HG02973 (cell line): ENCODE data around the gene PPL.
"Not testable (repeated sequence)": the region's sequence is repeated elsewhere in the genome, so short reads cannot be mapped to it uniquely, and the experiment has no call there.

Source experiments
- ATAC-seq: cut with Tn5 transposase; IDR thresholded peaks from one replicate; pipeline ENCODE4 v1.9.1; 2021; ENCODE audit warnings: moderate library complexity; ENCODE audit not compliant: unreplicated experiment

PPL gene

DNA sequence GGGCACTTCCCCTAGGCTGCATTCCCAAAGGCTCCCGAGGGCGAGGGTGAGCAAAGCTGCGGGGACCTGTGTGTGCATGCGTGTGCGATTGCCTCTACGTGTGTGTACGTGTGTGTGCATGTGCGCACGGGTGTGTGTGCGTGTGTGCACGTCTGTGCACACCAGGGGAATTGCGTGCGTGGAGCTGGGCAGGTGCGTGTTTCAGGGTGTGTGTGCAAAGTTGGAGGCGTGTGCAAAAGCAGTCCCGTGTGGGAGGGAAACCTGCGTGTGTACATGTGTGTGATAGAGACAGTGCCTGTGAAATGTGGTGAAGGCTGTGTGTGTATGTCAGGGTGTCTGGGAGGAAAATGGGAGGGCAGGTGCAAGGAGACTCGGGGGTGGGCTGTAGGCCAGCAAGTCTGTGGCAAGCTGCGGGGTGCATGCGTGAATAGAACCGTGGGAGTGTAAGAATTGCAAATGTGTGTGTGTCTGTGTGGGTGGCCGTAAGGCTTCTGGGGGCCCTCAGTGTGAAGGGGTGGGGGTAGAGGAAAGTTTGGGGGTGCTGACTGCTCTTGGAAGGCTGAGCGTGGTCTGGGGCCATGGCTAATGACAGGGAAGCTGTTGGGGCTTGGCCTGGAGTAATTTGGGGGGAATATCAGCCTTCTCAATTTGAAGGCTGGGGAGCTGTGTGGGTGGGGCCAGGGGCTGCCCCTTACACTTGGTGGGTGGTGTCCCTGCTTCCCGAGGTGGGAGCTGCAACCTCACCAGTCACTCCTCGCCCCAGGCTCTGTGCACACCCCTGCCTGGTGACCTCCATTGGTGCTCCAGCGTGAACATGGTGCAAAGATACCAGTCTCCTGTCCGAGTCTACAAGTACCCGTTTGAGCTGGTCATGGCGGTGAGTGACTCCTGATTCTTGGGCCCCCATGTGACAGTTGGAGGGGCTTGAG, 21.8 kb upstream of the PPL start:
- ATAC-seq, result no peak

DNA sequence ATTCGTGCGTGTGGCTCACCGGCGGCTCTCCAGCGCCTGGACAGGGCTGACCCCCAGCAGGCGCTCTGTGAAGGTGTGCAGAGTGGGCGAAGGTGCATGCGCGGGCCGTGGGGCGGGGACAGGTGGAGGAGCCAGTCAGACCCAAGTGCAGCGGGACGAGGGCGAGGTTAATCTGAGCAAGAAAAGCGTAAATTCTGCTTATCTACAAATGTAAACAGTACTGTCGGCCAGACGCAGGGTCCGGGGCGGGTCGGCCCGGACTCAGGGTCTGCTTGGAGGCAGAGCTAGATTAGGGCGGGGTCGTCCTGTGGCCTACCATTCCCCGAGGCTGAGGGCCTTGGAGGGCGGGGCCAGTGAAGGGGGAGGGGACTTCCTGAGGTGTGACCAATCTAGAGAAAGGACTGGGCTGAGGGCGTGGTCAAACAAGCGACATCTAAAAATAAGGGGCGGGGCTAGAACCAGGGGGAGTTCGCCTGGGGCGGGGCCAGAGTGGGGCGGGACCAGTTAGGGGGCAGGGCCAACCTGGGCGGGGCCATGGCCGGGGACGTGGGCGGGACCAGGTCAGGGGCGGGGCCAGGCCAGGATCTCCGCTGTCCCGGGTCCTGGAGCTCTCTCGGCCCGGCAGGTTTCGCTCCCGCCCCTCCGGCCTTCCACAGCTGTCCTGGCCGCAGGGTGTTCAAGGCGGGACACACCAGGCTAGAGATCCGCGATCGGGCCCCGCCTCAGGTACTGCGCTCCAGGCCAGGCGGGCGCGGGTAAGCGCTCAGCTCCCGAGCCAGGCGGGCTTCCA, 21.0 kb upstream of the PPL start, which contains the start of gene SEC14L5:
SEC14L5 (plus strand) TSS at position 611 of the 790 bp plus-strand sequence. CDS start 994 bp downstream, outside the sequence.
- ATAC-seq, result peak; percentile 74

DNA sequence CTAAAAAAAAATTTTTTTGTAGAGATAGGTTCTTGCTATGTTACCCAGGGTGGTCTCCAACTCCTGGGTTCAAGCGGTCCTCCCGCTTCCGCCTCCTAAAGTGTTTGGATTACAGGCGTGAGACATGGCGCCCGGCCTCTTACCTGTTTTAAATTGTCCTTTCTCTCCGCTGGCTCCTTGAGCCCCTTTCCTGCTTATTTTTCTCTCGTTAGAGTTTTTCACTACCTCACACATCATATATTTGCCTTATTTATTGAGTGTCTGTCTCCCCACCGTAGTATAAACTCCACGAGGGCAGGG, 20.4 kb upstream of the PPL start:
- ATAC-seq, result no peak

DNA sequence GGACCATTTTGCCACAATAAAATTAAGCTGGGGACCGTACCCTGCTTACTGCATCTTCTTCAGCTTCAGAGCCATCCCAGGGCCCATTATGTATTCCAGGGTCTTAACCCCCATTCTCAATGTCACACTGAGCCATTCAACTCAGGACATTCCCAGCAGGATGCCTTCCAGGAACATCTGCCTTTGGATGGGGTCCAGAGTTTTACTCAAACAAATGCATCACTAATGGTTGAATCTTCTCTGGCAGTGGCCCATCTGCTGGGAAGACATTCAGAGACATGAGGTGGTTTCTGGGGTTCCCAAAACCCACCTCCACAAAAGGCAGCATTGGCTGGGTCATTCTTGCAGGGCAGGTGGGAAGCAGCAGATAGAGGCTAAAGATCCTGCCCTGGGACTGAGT, 17.8 kb upstream of the PPL start:
- ATAC-seq, result no peak

DNA sequence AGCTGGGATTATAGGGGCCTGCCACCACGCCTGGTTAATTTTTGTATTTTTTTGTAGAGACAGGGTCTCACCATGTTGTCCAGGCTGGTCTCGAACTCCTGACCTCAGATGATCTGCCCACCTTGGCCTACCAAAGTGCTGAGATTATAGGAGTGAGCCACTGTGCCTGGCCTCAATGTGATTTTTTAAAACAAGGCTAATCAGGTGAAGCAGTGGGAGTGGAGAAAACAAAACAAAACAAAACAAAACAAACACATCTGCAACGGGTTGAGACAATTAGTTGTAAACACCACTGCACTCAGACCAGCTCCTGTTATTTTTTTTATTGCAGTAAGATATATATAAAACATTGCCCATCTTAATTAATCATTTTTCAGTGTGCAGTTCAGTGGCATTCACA, 14.6 kb upstream of the PPL start:
- not testable (repeated sequence) for ATAC-seq

DNA sequence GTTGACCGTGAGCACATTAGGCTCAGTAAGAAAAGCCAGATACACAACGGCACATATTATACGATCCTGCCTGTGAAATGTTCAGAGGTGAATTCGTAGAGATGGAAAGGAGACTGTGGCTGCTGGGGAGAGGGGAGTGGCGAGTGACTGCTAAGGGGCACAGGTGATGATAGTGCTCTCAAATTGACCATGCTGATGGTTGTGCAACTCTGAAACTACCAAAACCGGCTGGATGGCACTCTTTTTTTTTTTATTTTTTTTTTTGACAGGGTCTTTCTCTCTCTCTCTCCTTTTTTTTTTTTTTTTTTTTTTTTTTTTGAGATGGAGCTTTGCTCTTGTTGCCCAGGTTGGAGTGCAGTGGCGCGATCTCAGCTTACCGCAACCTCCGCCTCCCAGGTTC, 13.0 kb upstream of the PPL start:
- no peak for ATAC-seq

DNA sequence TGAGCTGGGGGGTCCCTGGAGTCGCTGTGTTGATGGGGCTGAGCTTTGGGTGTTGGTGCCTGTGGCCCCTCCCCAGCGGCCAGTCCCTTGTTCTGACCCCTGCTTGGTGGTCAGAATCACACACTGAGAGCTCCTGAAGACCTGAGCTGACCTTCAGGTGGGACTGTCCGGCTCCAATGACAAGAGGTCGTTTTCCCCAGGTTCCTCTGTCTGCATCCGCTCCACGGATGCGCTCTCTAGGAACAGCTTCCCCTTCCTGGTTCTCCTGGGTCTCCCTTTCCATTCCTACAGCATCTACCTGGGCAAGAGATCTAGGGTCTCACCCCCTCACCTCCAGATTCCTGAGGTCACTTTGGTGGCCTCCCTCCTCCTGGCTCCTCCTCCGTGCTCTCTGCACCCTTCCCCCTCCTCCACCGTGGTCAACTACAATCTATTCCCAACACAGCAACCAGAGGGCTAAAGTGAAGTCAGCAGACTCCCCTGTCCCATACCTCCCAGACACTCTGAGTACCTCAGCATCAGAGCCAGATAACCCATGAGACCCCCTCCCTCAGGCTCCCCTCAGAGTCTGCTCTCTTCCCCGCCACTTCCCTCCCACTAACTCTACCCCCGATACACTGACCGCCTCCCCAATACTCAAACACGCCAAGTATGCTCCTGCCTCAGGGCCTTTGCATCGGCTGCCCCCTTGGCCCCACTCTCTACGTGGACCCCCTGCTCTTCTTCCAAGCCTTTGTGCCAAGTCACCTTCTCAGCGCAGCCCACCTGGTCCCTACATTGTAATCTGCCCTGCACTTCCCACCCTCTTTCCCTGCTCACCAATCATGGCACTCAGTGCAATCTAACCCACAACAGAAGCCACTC, 12.2 kb upstream of the PPL start:
- no peak for ATAC-seq

DNA sequence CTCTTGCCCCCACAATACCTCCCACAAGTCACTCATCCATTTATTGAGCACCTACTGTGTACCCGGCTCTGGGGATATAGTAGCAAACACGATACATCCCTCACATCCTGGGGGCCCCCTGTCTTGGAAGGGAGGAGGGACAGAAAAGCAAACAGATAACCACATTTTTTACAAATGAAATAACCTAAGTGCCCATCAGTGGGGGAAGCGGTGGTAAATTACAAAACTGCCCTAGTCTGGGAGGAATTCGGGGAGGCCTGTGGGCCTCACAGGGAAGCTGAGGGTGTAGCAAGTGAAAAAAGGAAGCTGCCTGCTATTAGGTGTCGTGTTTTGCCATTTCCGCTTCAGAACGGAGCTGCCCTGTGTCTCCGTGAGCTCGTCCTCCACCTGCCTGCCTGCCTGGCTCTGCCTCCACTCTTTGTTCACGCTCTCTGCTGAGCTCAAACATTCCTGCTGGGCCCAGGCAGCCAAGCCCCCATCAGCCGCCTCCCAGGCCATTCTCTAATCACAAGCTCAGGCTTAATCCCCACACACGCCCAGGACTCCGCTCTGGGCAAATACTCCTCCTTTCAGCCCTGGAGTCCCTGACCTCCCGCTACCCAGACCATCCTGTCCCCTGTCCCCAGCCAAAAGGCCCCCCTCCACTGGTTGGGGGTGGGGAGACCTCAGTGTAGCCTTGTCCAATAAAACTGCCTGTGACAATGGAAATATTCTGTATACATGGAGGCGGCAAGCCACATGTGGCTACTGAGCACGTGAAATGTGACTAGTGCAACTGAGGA, 11.0 kb upstream of the PPL start:
- ATAC-seq, result no peak

DNA sequence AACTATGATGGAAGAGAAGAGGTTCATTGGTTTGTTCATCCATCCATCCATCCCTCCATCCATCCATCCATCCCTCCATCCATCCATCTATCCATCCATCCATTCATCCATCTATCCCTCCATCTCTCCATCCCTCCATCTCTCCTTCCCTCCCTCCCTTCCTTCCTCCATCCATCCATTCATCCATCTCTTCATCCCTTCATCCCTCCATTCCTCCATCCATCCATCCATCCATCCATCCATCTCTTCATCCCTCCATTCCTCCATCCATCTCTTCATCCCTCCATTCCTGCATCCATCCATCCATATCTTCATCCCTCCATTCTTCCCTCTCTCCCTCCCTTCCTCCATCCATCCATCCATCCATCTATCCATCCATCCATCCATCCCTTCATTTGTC, 10.0 kb upstream of the PPL start:
- no peak for ATAC-seq

DNA sequence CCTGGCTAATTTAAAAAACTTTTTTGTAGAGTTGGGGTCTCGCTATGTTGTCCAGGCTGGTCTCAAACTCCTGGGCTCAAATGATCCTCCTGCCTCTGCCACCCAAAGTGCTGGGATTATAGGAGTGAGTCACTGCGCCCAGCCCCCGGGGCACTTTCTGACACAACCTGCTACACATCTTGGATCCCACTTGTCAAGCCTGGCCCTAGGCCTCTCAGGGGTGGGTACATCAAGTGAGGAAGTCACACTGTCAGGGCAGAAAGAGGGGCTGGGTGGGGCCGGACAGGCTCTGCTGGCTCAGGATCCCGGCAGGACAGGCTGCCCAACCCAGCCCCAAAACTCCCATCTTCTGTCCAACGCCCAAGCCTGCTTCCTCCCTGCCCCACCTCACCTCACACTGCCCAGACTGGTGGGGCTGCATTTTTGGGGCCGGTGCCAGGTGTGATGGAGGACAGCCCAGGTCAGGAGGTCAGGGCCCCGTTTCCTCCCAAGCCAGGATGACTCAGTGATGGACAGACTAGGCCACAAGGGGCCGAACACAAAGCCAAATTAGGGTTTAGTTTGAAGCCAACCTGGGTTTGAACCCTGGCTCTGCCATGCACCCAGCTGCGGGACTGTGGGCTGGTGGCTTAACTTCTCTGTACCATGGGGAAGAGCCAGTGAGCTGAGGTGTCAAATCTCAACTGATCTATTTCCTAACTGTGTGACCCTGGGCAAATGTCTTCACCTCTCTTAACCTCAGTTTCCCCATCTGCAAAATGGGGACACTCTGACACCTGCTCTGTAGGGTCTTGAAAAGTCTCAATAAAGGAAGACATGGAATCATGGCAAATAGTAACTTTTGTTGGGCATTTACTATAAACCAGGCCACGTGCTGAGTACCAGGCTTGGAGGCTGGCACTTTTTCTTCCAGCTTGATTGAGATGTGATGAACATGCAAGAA, 8.9 kb upstream of the PPL start:
- no peak for ATAC-seq

DNA sequence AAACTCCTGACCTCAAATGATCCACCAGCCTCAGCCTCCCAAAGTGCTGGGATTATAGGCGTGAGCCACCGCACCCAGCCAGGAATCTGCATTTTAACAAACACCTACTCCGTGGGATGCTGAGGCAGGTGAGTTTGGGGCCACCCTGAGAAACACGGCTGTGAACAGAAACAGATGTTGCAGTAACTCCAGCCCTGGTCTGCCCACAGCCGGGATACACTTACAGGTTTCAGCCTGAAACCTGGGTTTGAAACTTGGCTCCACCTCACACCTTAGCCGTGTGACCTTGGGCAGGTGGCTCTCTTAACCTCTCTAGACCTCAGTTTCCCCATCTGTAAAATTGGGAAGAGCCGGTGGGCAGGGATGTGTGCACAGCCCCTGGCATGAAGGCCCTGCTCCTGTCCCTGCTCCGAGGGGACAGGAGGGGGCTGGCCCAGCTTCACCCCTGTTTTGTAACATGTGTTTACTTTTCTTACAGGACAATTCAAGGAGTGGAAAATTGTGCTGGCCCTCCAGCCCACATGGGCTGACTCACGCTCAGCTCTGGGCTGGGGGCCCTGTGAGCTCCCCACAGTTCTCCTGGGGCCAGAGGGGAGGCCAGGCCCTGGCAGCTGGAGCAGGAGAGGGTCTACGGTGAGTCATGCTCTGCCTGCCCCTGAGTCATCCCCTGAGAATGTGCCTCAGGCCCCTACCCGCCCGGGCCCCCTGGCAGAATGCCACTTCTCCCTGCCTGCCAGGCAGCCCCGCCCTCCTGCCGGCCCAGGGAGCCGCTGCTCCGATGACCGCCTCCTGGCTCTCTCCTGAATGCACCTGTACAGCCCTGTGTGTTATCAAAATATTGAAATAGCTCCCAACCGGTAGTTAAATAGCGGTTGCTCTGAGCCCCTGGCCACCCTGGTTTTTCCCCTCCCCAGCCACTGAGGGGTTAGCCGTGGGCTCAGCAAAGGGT, 7.7 kb upstream of the PPL start:
- no peak for ATAC-seq

DNA sequence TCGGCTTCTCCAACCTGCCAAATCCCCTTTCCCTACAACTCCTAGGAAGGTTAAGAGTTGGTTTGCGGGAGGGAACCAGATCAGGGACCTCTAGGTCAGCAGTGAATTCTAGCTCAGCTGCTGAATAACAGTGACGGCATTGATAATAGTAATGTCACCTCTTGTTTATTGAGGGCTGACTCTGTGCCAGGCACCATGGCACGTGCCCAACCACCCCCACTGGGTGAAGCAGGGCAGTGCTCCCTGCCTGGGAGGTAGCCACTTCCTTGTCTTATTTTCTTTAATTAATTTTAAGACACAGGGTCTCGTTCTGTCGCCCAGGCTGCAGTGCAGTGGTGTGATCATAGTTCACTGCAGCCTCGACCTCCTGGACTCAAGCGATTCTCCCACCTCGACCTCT, 5.5 kb upstream of the PPL start:
- ATAC-seq, result no peak

DNA sequence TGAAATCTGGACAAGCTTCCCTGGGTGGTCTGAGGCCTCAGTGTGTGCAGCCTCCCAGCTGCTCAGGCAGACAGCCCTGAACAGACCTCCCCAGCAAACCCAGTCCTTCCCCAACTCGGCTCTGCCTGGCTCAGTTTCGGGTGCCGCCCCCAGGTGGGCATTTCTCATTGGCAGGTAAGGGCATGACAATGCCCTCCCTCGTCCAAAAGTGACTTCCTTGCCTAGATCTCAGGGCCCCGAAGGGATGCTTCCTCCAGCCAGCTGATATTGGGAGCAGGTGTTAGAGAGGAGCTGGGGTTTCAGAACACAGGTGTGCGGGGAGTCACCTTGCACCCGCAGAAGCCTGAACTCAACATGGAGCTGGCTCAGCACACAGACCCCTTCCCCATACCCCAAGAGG, 3.8 kb upstream of the PPL start:
- ATAC-seq, result no peak

DNA sequence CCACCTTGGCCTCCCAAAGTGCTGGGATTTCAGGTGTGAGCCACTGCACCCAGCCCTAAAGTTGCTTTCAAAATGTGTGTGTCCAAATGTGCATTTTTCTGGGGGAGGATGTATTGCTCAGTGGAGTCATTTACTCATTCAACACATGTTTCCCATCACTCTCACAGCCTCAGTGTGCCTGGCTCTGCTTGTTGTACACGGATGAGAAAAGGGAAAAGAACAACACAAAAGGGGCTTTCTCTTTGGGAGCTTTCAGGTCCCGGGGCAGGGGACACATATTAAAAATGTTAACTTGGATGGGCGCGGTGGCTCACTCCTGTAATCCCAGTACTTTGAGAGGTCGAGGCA, 1.7 kb upstream of the PPL start:
- no peak for ATAC-seq

DNA sequence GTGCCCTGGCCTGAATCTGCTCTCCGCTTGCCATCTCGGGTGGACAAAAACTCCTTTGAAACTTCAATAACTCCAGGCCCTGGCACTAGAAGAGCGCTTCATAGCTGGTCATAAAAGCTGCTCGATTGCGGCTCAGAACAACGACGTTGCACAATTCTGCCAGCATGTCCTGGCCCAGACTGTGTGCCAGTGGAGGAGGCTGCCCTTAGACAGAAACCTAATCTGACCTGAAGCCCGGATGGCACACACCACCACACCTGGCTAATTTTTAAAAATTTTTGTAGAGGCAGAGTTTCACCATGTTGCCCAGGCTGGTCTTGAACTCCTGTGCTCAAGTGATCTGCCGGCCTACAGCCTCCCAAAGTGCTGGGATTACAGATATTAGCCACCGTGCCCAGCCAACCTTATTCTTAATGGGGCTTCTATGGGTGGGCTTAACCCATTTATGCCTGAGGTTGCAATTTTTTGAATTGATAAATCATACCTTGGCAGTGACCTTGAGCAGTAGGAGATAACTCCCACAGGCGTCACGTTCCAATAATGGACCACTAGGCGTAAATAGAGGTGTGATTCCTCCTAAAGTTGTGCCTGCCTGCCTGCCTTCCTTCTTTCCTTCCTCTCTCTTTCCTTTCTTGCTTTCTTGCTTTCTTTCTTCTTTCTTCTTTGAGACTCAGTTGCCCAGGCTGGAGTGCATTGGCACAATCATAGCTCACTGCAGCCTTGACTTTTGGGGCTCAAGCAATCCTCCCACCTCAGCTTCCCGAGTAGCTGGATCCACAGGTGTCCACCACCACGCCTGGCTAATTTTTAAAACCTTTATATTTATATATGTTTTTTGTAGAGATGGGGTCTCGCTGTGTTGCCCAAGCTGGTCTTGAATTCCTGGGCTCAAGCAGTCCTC, 1.1 kb upstream of the PPL start:
- no peak for ATAC-seq

DNA sequence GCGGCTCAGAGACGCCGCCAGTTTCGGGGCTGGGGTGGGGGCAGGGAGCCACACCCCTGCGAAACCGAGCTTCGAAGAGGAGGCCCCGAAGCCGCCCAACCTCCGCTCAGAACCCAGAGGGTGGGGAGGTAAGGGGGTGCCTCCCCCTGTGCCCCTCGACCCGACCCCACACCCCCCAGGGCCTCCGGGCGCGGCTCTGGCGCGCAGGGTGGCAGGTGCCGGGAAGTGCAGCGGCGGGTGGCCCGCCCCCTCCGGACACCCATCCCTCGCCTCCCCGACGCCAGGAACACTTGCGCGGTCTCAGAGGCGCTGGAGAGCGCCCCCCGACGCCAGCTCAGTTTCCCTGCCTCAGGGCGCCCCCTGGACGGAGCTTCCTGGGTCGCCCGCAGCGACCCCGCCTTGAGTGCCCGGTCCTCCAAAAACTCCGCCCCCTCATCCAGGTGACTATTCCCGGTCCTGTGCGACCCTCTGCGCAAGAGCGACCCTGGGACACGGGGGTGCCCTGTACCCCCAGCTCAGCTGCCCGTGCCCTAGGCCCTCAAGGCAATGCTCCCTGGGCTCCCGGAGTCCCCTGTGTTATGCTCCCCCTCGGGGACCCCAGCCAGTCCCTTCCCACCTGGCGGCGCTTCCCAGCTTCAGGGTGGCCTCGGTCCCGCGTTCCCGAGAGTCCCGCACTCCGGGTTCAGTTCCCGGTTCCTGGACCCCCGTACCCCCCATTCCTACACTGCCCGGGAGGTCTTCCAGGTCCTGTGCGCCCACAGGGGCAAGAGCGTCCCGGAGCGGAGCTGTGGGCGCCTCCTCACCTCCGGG, 562 bp downstream of the PPL start:
- ATAC-seq, result no peak
